ENCODE results near the gene PDCL2.
"Not testable (repeated sequence)": the region's sequence is repeated elsewhere in the genome, so short reads cannot be mapped to it uniquely, and the experiment has no call there.

The PDCL2 gene

GRCh38 chr4:55592014-55592413 lies at the start of gene PDCL2:
Gene PDCL2 (minus strand): TSS chr4:55592245. CDS start chr4:55592109, 136 bp downstream.
- DNase-seq (ENCODE audit: low spot score): no peak

- DNase-seq (ENCODE audit: low spot score): no peak
These were observed 45.3 kb upstream of the PDCL2 start for GRCh38 chr4:55637272-55637820.

- no peak for DNase-seq (ENCODE audit: low spot score)
These were observed 44.6 kb upstream of the PDCL2 start for GRCh38 chr4:55636656-55636999.

GRCh38 chr4:55635741-55636655 lies 44.0 kb upstream of the PDCL2 start, which contains the start of gene NMU:
Gene NMU (minus strand): TSS chr4:55636298. CDS start chr4:55636192, 106 bp downstream.
- DNase-seq (ENCODE audit: low spot score): peak; percentile 44

GRCh38 chr4:55635282-55635681 lies 43.2 kb upstream of the PDCL2 start:
- no peak for DNase-seq (ENCODE audit: low spot score)

- DNase-seq (ENCODE audit: low spot score): no peak
These were observed 42.5 kb upstream of the PDCL2 start for GRCh38 chr4:55634417-55635128.

- no peak for DNase-seq (ENCODE audit: low spot score)
These were observed 41.9 kb upstream of the PDCL2 start for GRCh38 chr4:55633903-55634302.

GRCh38 chr4:55625835-55626234 lies 33.8 kb upstream of the PDCL2 start:
- no peak for DNase-seq (ENCODE audit: low spot score)

- not testable (repeated sequence) for DNase-seq (ENCODE audit: low spot score)
These were observed 32.0 kb upstream of the PDCL2 start for GRCh38 chr4:55624063-55624462.

GRCh38 chr4:55618546-55619143 lies 26.6 kb upstream of the PDCL2 start:
- DNase-seq (ENCODE audit: low spot score): no peak

- DNase-seq (ENCODE audit: low spot score): no peak
These were observed 25.6 kb upstream of the PDCL2 start for GRCh38 chr4:55617587-55618197.

- DNase-seq (ENCODE audit: low spot score): no peak
These were observed 23.0 kb upstream of the PDCL2 start for GRCh38 chr4:55615008-55615407.

GRCh38 chr4:55613621-55614020 lies 21.6 kb upstream of the PDCL2 start:
- no peak for DNase-seq (ENCODE audit: low spot score)

- DNase-seq (ENCODE audit: low spot score): no peak
These were observed 20.3 kb upstream of the PDCL2 start for GRCh38 chr4:55612341-55612740.

GRCh38 chr4:55611358-55612059 lies 19.5 kb upstream of the PDCL2 start:
- DNase-seq (ENCODE audit: low spot score): no peak

- no peak for DNase-seq (ENCODE audit: low spot score)
These were observed 18.3 kb upstream of the PDCL2 start for GRCh38 chr4:55610381-55610780.

GRCh38 chr4:55609393-55609866 lies 17.4 kb upstream of the PDCL2 start:
- DNase-seq (ENCODE audit: low spot score): peak; percentile 66

GRCh38 chr4:55608591-55608990 lies 16.5 kb upstream of the PDCL2 start:
- no peak for DNase-seq (ENCODE audit: low spot score)

- DNase-seq (ENCODE audit: low spot score): no peak
These were observed 13.0 kb upstream of the PDCL2 start for GRCh38 chr4:55604996-55605395.

- no peak for DNase-seq (ENCODE audit: low spot score)
These were observed 8.6 kb upstream of the PDCL2 start for GRCh38 chr4:55600640-55601039.

GRCh38 chr4:55598641-55599040 lies 6.6 kb upstream of the PDCL2 start:
- no peak for DNase-seq (ENCODE audit: low spot score)
